Activated CD4-positive, CD25-positive, alpha-beta regulatory T cell treated with anti-CD3 and anti-CD28 coated beads, Interleukin-2, amount 50 U/mL, for 72 hours (primary cell): Measurements from ENCODE around the gene TBX4.
"Not testable (repeated sequence)": the region's sequence is repeated elsewhere in the genome, so short reads cannot be mapped to it uniquely, and the experiment has no call there.

ENCODE experiments used
- DNase-seq: peaks from one replicate; pipeline ENCODE4 v3.0.0; 2021

Gene TBX4

DNA sequence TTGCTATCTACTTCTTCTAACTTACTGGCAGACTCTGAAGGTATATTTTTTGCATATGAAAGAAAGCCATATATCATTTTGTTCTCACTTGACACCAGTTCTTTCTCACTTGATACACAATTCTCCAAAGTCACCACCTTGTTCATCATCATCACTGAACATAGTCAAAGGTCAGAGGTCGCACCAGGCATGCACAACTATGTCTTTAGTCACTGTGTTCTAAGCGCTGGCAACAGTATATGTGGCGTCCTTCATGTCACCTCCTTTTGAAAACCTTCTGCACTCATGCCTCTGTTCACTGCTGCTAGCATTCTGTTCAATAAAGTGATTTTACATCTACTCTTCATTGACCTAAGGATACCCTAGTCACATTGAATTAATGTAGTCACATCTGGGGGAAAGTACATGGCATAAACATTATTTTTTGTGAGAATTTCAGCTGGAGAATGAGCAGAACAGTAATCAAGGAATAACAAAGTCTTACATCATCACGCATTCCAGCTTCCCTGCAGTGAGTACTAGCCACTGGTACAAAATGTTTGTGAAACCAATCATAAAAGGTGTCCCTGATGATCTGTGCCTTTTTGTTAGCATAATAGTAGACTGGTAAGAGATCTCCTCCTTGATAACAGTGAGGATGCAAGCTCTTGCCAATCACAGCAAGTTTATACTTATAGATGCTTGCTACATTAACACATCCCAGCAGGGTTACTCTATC lies 20.5 kb upstream of the TBX4 start:
- DNase-seq: no peak

DNA sequence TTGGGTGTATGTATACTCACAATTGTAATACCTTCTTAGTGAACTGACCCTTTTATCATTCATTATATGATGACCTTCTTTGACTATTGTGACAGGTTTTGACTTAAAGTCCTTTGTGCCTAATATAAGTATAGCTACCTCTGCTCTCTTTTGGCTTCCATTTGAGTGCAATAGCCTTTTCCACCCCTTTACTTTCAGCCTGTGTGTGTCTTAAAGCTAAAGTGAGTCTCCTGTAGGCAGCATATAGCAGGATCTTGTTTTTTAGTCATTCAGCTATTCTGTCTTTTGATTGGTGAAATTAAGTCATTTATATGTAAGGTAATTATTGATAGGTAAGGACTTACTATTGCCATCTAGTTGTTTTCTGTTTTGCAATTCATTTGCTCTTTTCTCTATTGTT lies 15.9 kb upstream of the TBX4 start:
- DNase-seq: no peak

DNA sequence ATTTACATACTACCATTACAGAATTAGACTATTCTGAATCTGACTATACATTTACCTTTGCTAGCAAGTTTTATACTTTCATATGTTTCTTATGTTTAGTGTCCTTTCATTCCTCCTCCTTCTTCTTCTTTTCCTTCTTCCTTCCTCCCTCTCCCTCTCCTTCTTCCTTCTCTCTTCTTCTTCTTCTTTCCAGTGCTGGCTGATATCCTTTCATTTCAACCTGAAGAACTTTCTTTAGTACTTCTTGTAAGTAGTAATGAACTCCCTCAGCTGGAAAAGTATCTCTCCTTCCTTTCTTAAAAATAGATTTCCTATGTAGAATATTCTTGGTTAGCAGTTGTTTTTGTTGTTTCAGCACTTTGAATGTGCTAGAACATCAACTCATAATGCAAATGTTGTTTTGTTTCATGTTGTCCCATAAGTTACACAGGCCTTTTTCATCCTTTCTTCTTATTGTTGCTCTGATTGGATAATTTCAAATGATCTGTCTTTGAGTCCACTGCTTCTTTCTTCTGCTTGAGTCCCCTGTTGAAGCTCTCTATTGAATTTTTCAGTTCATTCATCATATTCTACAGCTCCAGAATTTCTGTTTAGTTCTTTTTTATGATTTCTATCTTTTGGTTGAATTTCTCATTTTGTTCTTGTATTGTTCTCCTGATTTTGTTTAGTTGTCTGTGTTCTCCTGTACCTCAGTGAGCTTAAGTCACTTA lies 15.1 kb upstream of the TBX4 start:
- no peak for DNase-seq

DNA sequence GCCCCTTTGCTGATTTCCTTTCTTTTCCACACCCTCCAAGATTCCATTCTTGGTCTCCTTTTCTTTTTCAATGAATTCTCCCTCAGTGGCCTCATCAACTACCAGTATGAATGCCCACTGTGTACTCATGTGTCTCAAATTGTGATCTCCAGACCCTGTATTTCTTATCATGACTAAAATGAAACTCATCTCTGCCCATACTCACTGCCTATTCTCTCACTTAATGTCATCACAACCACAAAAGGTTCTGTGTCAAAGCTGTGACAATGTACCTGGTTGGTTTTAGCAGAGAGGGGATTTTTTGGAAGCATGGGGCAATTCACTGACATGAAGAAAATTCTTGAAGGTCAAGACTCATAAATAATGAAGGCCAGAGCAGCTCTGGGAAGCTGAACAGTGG lies 11.5 kb upstream of the TBX4 start:
- no peak for DNase-seq

DNA sequence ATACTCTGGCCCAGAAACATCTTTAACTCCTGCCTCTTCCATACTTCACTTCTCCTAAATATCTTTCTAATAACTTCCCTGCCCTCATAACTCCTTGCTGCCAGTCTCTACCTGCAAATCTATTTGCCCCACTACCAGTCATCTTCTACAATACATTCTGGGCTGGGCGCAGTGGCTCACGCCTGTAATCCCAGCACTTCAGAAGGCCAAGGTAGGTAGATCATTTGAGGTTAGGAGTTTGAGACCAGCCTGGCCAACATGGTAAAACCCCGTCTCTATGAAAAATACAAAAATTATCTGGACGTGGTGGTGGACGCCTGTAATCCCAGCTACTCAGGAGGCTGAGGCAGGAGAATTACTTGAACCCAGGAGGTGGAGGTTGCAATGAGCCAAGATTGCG lies 10.7 kb upstream of the TBX4 start:
- not testable (repeated sequence) for DNase-seq

GRCh38 chr17:61442136-61442775 lies 10.0 kb upstream of the TBX4 start:
- DNase-seq: no peak

GRCh38 chr17:61442878-61443474 lies 9.2 kb upstream of the TBX4 start:
- DNase-seq: no peak

DNA sequence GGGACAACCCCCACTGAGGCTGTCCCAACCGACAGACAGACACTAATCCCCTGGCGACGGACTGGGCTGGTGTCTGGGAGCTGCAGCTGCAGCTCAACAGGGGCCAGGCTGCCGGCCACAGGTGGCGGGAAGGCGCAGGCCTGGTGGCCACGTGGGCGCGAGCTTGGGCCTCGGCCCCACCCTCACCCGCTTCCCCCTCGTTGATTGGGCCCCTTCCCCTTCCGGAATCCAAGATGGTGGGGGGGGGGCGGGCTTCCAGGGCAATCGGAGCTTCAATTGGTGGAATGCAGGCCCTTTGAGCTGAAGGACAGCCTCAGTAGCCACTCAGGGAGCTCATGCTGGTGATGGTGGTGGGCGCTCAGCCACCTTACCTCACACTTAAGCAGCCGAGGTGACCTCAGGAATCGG lies 8.7 kb upstream of the TBX4 start:
- DNase-seq: no peak

GRCh38 chr17:61444075-61444474 lies 8.1 kb upstream of the TBX4 start:
- no peak for DNase-seq

DNA sequence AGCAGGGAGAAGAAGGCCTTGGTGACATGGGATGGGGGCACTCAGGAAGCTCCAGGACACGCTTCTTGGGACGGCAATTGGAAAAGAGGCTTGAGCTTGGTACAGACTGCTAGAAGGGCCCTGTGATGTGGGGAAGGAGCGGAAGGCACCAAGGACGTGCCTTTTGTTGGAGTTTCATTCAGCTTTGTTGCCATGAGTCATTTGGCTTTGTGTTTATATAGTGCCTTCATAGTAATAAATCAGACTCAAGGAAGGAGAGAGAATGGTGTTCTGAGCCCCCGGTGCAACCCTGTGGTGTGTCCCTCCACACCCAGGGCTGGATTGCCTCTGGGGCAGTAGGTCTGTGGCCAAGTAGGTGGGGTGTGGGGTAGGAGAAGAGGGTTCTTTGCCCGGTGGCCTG lies 7.4 kb upstream of the TBX4 start:
- DNase-seq: no peak

DNA sequence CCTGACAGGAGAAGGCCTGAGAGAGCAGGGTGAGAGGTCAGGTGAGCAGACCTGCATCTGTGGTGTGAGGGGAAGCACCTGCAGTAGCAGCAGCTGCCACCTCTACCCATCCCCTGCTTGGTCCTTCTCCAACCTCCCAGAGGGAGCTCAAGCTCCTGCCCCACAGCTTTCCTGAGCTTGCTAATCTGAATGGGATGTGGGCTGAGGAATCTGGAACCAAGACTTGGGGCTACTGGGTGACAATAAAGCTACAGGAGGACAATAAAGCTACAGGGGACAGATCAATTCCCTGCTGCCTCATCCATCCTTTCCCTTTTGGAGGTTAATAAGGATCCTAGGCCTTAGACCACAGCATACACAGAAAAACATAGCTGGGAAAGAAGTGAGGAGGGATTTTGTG lies 4.9 kb upstream of the TBX4 start:
- no peak for DNase-seq

DNA sequence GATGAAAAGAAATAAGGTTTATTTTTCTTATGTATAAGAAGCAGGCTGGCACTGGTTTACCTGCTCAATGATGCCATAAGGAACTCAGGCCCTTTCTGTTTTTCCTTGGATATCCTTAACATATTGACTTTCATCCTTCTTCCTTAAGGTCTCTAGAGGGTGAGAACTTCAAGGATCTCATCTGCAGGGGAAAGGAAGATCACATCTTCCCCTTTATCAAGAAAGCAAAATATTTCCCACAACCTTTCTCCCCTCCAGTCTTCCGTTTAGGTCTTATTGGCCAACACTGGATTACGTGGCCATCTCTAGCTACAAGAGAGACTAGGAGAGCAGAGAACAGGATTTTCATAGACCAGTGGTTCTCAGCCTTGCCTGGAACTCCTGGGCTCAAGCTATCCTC lies 4.2 kb upstream of the TBX4 start:
- DNase-seq: no peak

- DNase-seq: not testable (repeated sequence)
Observed at GRCh38 chr17:61449140-61449539, 3.1 kb upstream of the TBX4 start.

- DNase-seq: no peak
Observed at GRCh38 chr17:61449707-61450640, 2.2 kb upstream of the TBX4 start.

DNA sequence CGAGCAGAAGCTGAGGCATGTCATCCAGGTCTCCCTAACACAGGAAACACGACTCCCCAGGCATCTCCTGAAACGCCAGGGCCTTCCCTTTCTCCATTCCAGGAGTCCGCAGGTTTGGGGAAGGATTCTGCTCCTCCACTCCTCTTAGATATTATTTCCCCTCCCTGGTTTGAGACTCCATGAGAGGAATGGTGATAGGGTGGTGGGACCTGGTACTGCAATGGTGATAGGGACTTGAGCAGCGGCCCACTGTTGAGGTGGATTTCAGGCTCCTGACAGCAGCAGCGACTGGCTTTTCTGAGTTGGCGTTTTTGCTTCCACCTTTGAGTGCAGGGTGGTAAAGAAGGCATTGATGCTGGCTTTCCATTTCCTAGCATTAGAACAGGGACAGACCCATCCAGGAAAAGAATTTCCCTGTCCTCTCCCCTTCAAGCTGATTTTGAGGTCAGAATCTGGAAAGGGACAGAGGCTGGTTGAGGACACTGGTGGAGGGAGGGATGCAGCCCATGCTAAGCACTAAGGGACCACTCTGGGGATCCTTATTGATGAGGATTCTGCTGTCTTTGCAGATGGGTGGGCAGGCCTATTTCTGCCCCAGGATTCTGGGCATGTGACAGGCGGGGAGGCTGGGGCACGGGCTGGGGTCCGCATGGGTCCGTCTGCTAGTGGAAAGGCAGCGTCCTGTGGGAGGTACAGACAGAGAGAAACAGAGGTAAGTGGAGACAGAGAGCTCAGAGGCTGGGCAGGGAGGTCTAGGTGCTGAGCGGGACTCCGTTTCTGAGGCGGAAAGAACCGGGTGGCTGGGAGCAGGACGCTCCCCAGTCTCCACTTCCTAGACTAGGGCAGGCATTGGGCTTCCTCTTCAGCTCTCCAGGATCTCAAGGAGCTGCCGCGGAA lies 1.3 kb upstream of the TBX4 start:
- DNase-seq: no peak

DNA sequence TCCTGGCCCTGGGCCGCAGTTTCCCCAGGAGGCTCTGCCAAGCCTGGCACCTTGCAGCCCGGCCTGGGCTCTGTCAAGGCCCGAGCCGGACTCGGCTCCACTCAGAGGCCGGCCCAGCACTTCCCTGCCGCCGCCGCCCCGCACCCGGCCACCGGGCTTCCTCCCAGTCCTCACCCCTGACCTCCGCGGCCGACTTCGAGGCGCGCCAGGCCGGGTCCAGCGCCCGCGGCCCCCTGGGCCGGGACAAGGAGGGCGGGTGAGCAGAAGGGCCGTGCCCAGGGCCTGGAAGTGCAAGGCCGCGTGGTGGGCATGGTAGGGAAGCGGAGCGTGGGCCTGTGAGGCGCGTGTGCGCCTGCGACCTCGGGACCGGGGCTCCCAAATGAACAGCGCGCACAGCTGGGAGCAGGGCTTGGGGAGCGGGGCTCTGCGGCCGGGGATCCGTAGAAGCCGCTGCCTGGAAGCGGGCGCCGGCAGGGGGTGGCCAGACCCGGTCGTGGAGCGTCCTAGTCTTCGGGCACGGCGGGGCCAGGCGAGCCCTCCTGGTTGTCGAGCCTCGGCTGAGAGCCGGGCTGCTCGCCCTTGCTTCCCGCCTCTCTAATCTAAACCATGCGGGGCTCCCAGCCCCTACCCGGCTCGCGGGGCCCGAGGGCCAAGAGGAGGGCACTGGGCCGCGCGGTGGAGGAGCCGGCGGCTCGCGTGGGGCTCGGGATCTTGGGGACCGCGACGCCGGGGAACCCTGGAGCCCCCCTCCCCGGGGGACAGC lies 503 bp upstream of the TBX4 start:
- no peak for DNase-seq

- DNase-seq: no peak
Observed at GRCh38 chr17:61453566-61454380, 1.6 kb downstream of the TBX4 start.

DNA sequence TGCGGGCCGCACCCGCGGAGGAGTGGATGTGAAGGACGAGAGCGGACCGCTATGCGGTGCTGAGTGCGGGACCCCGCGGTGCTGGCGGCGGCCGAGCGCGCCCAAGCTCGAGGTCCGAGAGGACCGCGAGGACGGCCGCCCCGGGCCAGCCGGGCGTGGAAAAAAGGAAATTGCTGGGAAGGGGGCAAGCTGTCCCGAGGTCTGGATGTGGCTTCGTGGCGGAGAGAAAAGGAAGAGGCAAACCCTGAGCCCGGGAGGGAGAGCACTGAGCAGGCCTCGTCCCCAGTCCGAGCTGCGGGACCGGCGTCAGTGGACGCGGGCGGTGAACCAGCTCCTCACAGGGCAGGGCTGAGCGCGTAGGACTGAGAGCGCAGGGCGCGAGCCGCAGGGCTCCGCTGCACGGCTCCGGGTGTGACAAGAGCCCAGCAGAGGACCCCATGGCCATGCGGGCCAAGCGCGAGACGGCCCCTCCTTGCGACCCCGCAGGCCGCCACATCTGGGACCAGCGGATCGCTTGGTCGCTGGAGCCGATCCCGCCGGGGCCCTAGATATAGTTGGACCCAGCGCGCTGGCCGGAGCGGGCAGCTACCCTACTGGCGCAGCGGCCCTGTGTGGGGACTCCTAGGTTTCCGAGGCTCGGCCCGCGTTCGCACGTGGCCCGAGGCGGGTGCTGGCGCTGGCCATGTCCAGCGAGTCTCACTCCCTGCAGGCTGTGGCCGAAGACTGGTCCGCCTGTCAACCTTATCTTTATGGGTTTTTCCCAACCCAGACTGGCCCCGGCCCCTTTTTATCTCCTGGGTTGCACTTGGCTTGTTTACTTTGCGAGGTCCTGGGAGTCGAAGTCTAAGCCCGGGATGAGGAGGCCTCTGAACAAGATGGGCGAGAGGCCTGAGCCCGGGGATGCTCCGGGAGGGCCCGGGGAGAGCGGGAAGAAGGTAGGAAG lies 2.4 kb downstream of the TBX4 start:
- no peak for DNase-seq
